Mesodermal cell (in vitro differentiated cells): ENCODE results near the gene DAZL. TPM values are rescaled to one million over a fixed set of nuclear protein-coding genes. Genes with fewer than 3 reads are reported as not detected.
"Not testable (repeated sequence)": the region's sequence is repeated elsewhere in the genome, so short reads cannot be mapped to it uniquely, and the experiment has no call there.

Experiments
- H3K27ac ChIP-seq: 2 replicates; pipeline ENCODE4 v1.7.0; 2013; ENCODE audit warnings: mild to moderate bottlenecking, low read depth, low read length, moderate library complexity; ENCODE audit not compliant: severe bottlenecking
- H3K36me3 ChIP-seq: 2 replicates; pipeline ENCODE4 v1.7.1; 2013; ENCODE audit warnings: mild to moderate bottlenecking, low read length, moderate library complexity; ENCODE audit not compliant: control insufficient read depth, insufficient read depth
- H3K4me1 ChIP-seq: one replicate; pipeline ENCODE4 v1.7.1; 2013; ENCODE audit warnings: mild to moderate bottlenecking, low read length; ENCODE audit not compliant: insufficient read depth, control insufficient read depth, poor library complexity, severe bottlenecking
- H3K4me3 ChIP-seq: 2 replicates; pipeline ENCODE4 v1.7.0; 2013; ENCODE audit warnings: low read length, control low read depth, mild to moderate bottlenecking; ENCODE audit not compliant: insufficient read depth, poor library complexity, severe bottlenecking; ENCODE audit errors: extremely low read depth
- H3K9me3 ChIP-seq: 2 replicates; pipeline ENCODE4 v1.7.1; 2013; ENCODE audit warnings: mild to moderate bottlenecking, low read length, moderate library complexity; ENCODE audit not compliant: control insufficient read depth
- WGBS, 2 experiments: methylation state at CpG; one replicate each; pipeline ENCODE4 v1.1.5; 2013; ENCODE audit warnings: missing lambda C conversion rate in 2 of 2; ENCODE audit not compliant: insufficient coverage in 2 of 2; 5-methylcytosine and 5-hydroxymethylcytosine counted together
- polyA plus RNA-seq, 2 experiments: library from polyadenylated mRNA; stranded (reverse); fragments of 50-300 nt; gene quantifications; one replicate each; pipeline ENCODE4 v1.2.3, GENCODE V29; 2013

The DAZL gene, protein sequence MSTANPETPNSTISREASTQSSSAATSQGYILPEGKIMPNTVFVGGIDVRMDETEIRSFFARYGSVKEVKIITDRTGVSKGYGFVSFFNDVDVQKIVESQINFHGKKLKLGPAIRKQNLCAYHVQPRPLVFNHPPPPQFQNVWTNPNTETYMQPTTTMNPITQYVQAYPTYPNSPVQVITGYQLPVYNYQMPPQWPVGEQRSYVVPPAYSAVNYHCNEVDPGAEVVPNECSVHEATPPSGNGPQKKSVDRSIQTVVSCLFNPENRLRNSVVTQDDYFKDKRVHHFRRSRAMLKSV
- polyA plus RNA-seq (2013, experiment 1 of 2): not detected
- polyA plus RNA-seq (2013, experiment 2 of 2): not detected

DNA sequence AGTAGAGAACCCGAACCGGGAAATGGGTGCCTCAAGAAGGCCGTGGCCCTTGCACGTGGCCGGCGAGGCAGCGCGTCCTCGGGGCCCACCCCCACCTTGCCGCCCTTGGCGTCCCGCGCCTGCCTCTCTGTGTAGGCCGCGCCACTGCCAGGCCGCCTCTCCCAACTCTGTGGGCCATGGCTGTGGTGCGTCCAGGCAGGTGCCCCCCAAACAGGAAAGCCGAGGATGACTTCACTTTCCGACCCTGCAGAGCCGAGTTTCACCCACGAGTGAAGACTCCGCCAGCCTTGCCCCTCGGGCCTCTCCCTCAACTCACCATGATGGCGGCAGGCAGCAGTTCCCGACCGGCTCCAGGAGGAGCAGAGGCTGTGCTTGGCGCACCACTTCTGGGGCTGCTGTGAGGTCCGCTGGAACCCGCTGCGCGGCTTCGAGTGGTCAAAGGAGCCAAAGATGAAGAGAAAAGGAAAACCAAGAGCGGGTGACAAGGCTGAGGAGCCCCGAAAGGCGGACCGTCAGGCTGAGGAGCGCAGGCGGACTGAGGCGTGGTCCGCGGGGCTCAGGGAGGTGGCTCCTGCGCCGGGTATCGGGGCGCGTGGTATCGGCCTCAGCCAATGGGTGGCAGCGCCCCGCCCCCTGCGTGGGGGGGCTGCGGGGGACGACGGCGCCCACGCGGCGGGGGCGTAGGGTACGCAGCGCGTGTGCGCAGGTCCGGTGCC is at the start of gene DAZL:
Gene DAZL (minus strand): TSS at position 537 of the 716 bp plus-strand sequence. CDS start 218 bp downstream, at position 319.
- Histone ChIP-seq H3K4me3 (no peak within 1 kb of the TSS), H3K4me1 (no peaks in the 10 kb centered on the region), H3K27ac (no peak within 1 kb of the TSS), H3K36me3 (no peaks in the 10 kb centered on the region), H3K9me3 (no peaks in the 10 kb centered on the region)
- 97 to 99% methylated on average over 31 to 53 of the region's 63 CpGs for WGBS, 2 experiments

DNA sequence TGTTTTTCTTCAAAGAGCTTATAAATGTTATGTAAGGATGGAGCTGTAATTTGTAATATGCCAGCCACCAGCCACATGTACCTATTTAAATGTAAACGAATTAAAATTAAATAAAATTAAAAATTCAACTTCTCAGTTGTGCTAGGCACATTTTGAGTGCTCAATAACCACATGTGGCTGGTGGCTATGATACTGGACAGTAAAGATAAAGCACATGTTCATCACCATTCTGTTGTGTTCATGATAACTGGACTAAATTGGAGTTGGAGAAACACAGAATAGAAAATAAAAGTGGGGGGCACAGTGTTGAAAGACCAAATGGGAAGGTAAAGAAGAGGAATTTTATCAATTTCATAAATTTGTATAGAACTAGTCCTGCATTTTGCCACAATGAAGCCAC is 49.8 kb upstream of the DAZL start:
- no CpG with 5 or more reads among the region's 1 CpG for WGBS, 2 experiments
- Histone ChIP-seq H3K4me1 (no peaks in the 10 kb centered on the region), H3K27ac (no peak overlapping the region), H3K9me3 (no peaks in the 10 kb centered on the region), H3K36me3 (no peaks in the 10 kb centered on the region), H3K4me3 (no peak overlapping the region)

DNA sequence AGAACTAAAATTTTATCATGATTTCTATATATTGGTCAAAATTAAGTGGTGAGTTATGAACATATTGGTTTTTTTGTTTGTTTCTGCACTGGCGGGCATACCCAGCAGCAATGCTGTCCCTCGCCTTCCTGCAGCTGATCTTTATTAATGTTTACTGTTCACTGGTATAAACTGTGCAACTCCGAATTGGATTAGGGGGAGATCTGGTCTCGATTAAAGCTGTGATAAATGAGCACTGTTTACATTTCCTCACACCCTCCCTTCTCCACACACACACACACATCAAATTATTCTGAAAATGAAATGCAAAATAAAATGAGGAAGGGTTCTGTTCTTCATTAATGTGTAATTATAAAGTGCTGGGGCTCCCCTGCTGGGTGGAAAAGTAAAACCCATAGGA is 48.5 kb upstream of the DAZL start:
- Histone ChIP-seq H3K4me1 (no peaks in the 10 kb centered on the region), H3K9me3 (no peaks in the 10 kb centered on the region), H3K4me3 (no peak overlapping the region), H3K27ac (no peak overlapping the region), H3K36me3 (no peaks in the 10 kb centered on the region)
- 100% methylated on average over 1 of the region's 4 CpGs; no CpG with 5 or more reads in 1 of the 2 experiments for WGBS, 2 experiments

DNA sequence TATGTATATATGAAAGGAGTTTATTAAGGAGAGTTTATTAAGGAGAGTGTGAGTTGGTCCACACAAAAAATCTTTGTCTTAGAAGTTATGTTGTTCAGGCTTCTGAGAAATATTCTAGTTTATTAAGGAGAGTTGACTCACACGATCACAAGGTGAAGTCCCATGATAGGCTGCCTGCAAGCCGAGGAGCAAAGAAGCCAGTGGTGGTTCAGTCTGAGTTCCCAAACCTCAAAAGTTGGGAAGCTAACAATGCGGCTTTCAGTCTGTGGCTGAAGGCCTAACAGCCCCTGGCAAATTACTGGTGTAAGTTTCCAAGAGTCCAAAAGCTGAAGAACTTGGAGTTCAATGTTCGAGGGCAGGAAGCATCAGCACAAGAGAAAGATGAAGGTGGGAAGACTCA is 42.4 kb upstream of the DAZL start:
- H3K36me3 ChIP-seq: no peaks in the 10 kb centered on the region
- no peak overlapping the region for H3K4me3 ChIP-seq
- H3K27ac ChIP-seq: no peak overlapping the region
- no peaks in the 10 kb centered on the region for H3K9me3 ChIP-seq
- WGBS, 2 experiments: 89 to 91% methylated on average over 4 of the region's 4 CpGs
- H3K4me1 ChIP-seq: no peaks in the 10 kb centered on the region

DNA sequence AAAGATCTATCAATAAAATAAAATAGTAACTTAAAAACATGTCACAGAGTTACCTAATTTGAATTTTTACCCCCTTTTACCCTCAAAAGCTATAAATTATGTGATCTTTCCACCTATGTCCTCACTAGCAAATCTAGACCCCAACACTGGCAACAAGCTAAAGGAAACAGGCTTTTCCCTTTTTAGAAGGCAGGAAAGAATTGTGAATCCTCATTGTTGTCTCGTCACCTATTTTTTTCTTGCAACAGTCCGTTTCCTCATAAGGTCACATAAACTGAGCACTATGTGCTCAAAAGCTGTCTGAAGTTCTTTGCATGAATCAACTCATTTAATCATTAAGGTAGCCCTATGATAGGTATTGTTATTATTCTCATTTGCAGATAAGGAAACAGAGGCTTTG is 34.6 kb upstream of the DAZL start:
- no peak overlapping the region for H3K4me3 ChIP-seq
- 71 to 78% methylated on average over 1 to 2 of the region's 2 CpGs for WGBS, 2 experiments
- no peaks in the 10 kb centered on the region for H3K9me3 ChIP-seq
- no peaks in the 10 kb centered on the region for H3K4me1 ChIP-seq
- H3K36me3 ChIP-seq: no peaks in the 10 kb centered on the region
- H3K27ac ChIP-seq: no peak overlapping the region

GRCh38 chr3:16633948-16634347 is 28.7 kb upstream of the DAZL start:
- WGBS, 2 experiments: 63 to 75% methylated on average over 1 to 2 of the region's 3 CpGs
- no peak overlapping the region for H3K4me3 ChIP-seq
- no peaks in the 10 kb centered on the region for H3K9me3 ChIP-seq
- no peak overlapping the region for H3K27ac ChIP-seq
- H3K4me1 ChIP-seq: no peaks in the 10 kb centered on the region
- H3K36me3 ChIP-seq: no peaks in the 10 kb centered on the region

DNA sequence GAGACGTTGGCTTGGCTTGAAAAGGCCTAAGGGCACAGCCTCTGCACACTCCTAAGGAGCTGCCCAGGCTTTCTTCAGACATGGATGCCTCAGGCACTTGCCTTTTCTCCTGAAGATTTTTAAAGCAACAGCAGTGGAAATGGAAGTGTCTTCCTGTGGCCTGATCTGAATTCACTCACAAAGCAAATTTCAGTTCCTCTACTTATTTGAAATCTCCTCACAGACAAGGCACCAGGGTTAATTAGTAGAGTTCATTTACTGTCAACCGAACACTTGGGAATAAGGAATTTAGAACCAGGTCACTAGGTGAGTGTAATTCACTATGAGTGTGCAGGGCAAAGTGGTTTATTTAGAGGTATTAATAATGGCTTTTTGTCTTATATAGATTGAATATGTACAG is 27.2 kb upstream of the DAZL start:
- Histone ChIP-seq H3K4me3 (no peak overlapping the region), H3K9me3 (no peaks in the 10 kb centered on the region), H3K36me3 (no peaks in the 10 kb centered on the region), H3K4me1 (no peaks in the 10 kb centered on the region), H3K27ac (no peak overlapping the region)
- WGBS, 2 experiments: 89 to 90% methylated on average over 1 to 2 of the region's 2 CpGs

DNA sequence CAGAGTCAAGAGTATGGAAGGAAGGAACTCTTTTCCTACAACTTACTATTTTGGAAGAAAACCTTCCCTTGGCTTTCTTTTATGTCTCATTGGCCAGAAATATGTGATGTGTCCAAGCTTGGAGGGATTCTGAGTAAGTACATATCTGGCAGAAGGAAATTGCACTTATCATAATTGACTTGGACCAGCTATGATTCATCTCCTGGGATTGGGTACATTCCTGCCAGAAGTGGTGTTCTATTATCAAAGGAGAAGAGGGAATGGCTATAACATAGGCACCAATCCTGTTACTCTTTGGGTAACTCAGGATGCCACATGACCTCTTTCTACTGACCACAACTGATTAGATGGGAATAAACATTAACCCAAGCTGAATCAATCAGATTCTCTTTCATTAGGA is 13.5 kb upstream of the DAZL start:
- Histone ChIP-seq H3K9me3 (no peaks in the 10 kb centered on the region), H3K36me3 (no peaks in the 10 kb centered on the region), H3K4me1 (no peaks in the 10 kb centered on the region), H3K27ac (no peak overlapping the region), H3K4me3 (no peak overlapping the region)

- not testable (repeated sequence) for H3K4me1 ChIP-seq, H3K27ac ChIP-seq, H3K9me3 ChIP-seq, H3K36me3 ChIP-seq, H3K4me3 ChIP-seq
- WGBS, 2 experiments: 100% methylated on average over 1 of the region's 3 CpGs; no CpG with 5 or more reads in 1 of the 2 experiments
Observed at GRCh38 chr3:16617155-16617554, 11.9 kb upstream of the DAZL start.

DNA sequence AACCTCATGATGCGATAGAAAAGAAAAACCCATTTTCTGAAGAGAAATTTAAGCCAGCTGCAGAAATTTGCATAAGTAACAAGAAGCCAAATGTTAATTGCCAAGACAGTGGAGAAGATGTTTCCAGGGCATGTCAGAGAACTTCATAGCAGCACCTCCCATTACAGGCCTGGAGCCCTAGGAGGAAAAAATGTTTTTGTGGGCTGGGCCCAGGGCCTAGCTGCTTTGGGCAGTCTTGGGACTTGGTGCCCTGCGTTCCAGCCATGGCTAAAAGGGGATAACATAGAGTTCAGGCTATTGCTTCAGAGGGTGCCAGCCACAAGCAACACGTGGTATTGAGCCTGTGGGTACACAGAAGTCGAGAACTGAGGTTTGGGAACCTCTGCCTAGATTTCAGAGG is 10.9 kb upstream of the DAZL start:
- H3K9me3 ChIP-seq: no peaks in the 10 kb centered on the region
- no peaks in the 10 kb centered on the region for H3K4me1 ChIP-seq
- 73 to 92% methylated on average over 4 of the region's 4 CpGs for WGBS, 2 experiments
- no peak overlapping the region for H3K4me3 ChIP-seq
- no peaks in the 10 kb centered on the region for H3K36me3 ChIP-seq
- H3K27ac ChIP-seq: no peak overlapping the region
